H1 (cell line): Measurements from ENCODE around the gene MYOCD. TPM values are rescaled to one million over a fixed set of nuclear protein-coding genes. Genes with fewer than 3 reads are reported as not detected.

Experiments used
- CTCF ChIA-PET: fragments of 300-600 bp; sonication (Branson Sonifier 250); formaldehyde crosslinking; loops from one replicate; lab custom pipeline; 2021; ENCODE audit not compliant: partially characterized antibody; lab: Charles Lee
- POLR2A ChIA-PET: fragments of 300-600 bp; sonication (Branson Sonifier 250); formaldehyde crosslinking; loops from one replicate; lab custom pipeline; 2021; ENCODE audit warnings: inconsistent platforms; ENCODE audit not compliant: partially characterized antibody; lab: Charles Lee
- DNase-seq, 2 experiments: peaks; one replicate each; pipeline versions ENCODE4 v3.0.0 to v3.0.0-alpha.2; 2010 to 2022; ENCODE audit warnings: low spot score in 2 of 2, low read depth in 1 of 2, mixed read lengths in 1 of 2
- FAIRE-seq: peaks from 2 replicates; lab custom pipeline; 2011; peaks lifted over from hg19 to GRCh38; lab: Jason Lieb, UNC
- H2AFZ ChIP-seq: 2 replicates; pipeline ENCODE4 v1.8.1; 2012; ENCODE audit warnings: low read length, inconsistent platforms
- H2AK5ac ChIP-seq: 2 replicates; pipeline ENCODE4 v1.6.1; 2013; ENCODE audit warnings: low read depth, low read length
- H2BK120ac ChIP-seq: replicated peaks from 2 replicates; pipeline ENCODE3; 2013; ENCODE audit warnings: low read depth, low read length, inconsistent platforms
- H2BK12ac ChIP-seq: 2 replicates; pipeline ENCODE4 v1.6.1; 2013; ENCODE audit warnings: low read depth, low read length
- H2BK15ac ChIP-seq: 2 replicates; pipeline ENCODE4 v1.6.1; 2013; ENCODE audit warnings: low read length
- H2BK20ac ChIP-seq: 2 replicates; pipeline ENCODE4 v1.6.1; 2013; ENCODE audit warnings: low read length
- H2BK5ac ChIP-seq: 2 replicates; pipeline ENCODE4 v1.6.1; 2013; ENCODE audit warnings: low read depth, low read length
- H3K14ac ChIP-seq: 2 replicates; pipeline ENCODE4 v1.6.1; 2013; ENCODE audit warnings: inconsistent platforms; ENCODE audit not compliant: insufficient read length
- H3K18ac ChIP-seq: 2 replicates; pipeline ENCODE4 v1.6.1; 2013; ENCODE audit warnings: low read length; ENCODE audit errors: extremely low read depth
- H3K23ac ChIP-seq: 2 replicates; pipeline ENCODE4 v1.6.1; 2013; ENCODE audit warnings: inconsistent platforms; ENCODE audit not compliant: insufficient read length
- H3K23me2 ChIP-seq: 2 replicates; pipeline ENCODE4 v1.6.1; 2013; ENCODE audit warnings: low read depth, low read length
- H3K27ac ChIP-seq: 2 replicates; pipeline ENCODE4 v1.6.1; 2011; ENCODE audit warnings: low read depth, low read length, inconsistent platforms
- H3K27me3 ChIP-seq, 4 experiments: replicated peaks in 1 of 4; 1 replicate in 1 of 4; 2 replicates in 3 of 4; pipeline versions ENCODE4 v1.6.1 to v1.8.1; 2011 to 2013; ENCODE audit warnings: low read length in 3 of 4, mild to moderate bottlenecking in 3 of 4, inconsistent platforms in 2 of 4, mixed read lengths in 2 of 4, moderate library complexity in 1 of 4; ENCODE audit not compliant: control insufficient read depth in 3 of 4, insufficient read depth in 3 of 4; ENCODE audit errors: extremely low read depth in 1 of 4
- H3K36me3 ChIP-seq, 4 experiments: 2 replicates each; pipeline versions ENCODE4 v1.6.1 to v1.8.1; 2011 to 2013; ENCODE audit warnings: mild to moderate bottlenecking in 4 of 4, low read length in 3 of 4, moderate library complexity in 2 of 4, control low read depth in 1 of 4, inconsistent platforms in 1 of 4; ENCODE audit not compliant: insufficient read depth in 4 of 4, control insufficient read depth in 2 of 4
- H3K4ac ChIP-seq: replicated peaks from 2 replicates; pipeline ENCODE3; 2013; ENCODE audit warnings: low read length, low read depth, mixed read lengths, inconsistent platforms; ENCODE audit not compliant: insufficient read length
- H3K4me1 ChIP-seq, 4 experiments: replicated peaks in 1 of 4; 1 replicate in 1 of 4; 2 replicates in 3 of 4; pipeline versions ENCODE4 v1.6.1 to v1.8.1; 2011 to 2013; ENCODE audit warnings: low read length in 3 of 4, inconsistent platforms in 2 of 4, mixed read lengths in 1 of 4; ENCODE audit not compliant: insufficient read depth in 4 of 4, control insufficient read depth in 3 of 4
- H3K4me2 ChIP-seq, 2 experiments: 2 replicates each; pipeline versions ENCODE4 v1.6.1 to v1.8.1; 2011 to 2013; ENCODE audit warnings: low read depth in 2 of 2, low read length in 2 of 2, control low read depth in 1 of 2, inconsistent platforms in 1 of 2, mild to moderate bottlenecking in 1 of 2; ENCODE audit not compliant: insufficient read depth in 1 of 2
- H3K4me3 ChIP-seq, 4 experiments: fragments of 200-600, 300-600 bp in 1 of 4; sonication (generic), shearing (Covaris generic), sonication (Bioruptor Twin) in 1 of 4; 2 replicates each; pipeline versions ENCODE4 v1.5.1 to v1.8.1; 2011 to 2016; ENCODE audit warnings: low read length in 4 of 4, low read depth in 3 of 4, control low read depth in 2 of 4, inconsistent platforms in 2 of 4, mild to moderate bottlenecking in 2 of 4, mixed read lengths in 1 of 4, moderate library complexity in 1 of 4; ENCODE audit not compliant: insufficient read depth in 2 of 4; ENCODE audit errors: extremely low read depth in 1 of 4
- H3K56ac ChIP-seq: replicated peaks from 2 replicates; pipeline ENCODE3; 2013; ENCODE audit warnings: low read depth, mild to moderate bottlenecking, mixed read lengths, low read length, inconsistent platforms; ENCODE audit not compliant: insufficient read length
- H3K79me1 ChIP-seq: 2 replicates; pipeline ENCODE4 v1.6.1; 2013; ENCODE audit warnings: low read depth, low read length, control low read depth
- H3K79me2 ChIP-seq, 2 experiments: 2 replicates each; pipeline versions ENCODE4 v1.6.1 to v1.8.1; 2012 to 2013; ENCODE audit warnings: low read length in 2 of 2, mild to moderate bottlenecking in 2 of 2, inconsistent platforms in 1 of 2; ENCODE audit not compliant: insufficient read depth in 2 of 2, control insufficient read depth in 1 of 2
- H3K9ac ChIP-seq, 4 experiments: replicated peaks in 1 of 4; 1 replicate in 1 of 4; 2 replicates in 3 of 4; pipeline versions ENCODE4 v1.6.1 to v1.8.1; 2011 to 2013; ENCODE audit warnings: low read depth in 3 of 4, low read length in 3 of 4, control low read depth in 2 of 4, mild to moderate bottlenecking in 2 of 4, moderate library complexity in 2 of 4, inconsistent platforms in 1 of 4; ENCODE audit errors: extremely low read depth in 1 of 4
- H3K9me3 ChIP-seq, 2 experiments: 2 replicates each; pipeline versions ENCODE4 v1.6.1 to v1.8.1; 2012 to 2013; ENCODE audit warnings: mild to moderate bottlenecking in 2 of 2, moderate library complexity in 2 of 2, control low read depth in 1 of 2, inconsistent platforms in 1 of 2, low read depth in 1 of 2, low read length in 1 of 2, mixed read lengths in 1 of 2; ENCODE audit not compliant: insufficient read depth in 2 of 2
- H4K20me1 ChIP-seq, 2 experiments: replicated peaks in 1 of 2; 2 replicates each; pipeline versions ENCODE3 to v1.8.1; 2011 to 2013; ENCODE audit warnings: inconsistent platforms in 2 of 2, low read length in 2 of 2, mild to moderate bottlenecking in 1 of 2; ENCODE audit not compliant: insufficient read depth in 2 of 2, control insufficient read depth in 1 of 2
- H4K5ac ChIP-seq: 2 replicates; pipeline ENCODE4 v1.6.1; 2013; ENCODE audit warnings: low read length, low read depth, mixed read lengths, inconsistent platforms; ENCODE audit not compliant: insufficient read length
- H4K8ac ChIP-seq: 2 replicates; pipeline ENCODE4 v1.8.0; 2013; ENCODE audit warnings: mild to moderate bottlenecking, moderate library complexity, low read length, inconsistent platforms; ENCODE audit not compliant: insufficient read depth; ENCODE audit errors: extremely low read depth
- H4K91ac ChIP-seq: replicated peaks from 2 replicates; pipeline ENCODE3; 2013; ENCODE audit warnings: low read length, mixed read lengths, inconsistent platforms; ENCODE audit not compliant: insufficient read length
- RNF2 ChIP-seq: fragments of 200-900, 300-1000 bp; sonication (generic); IDR thresholded peaks from 2 replicates; pipeline ENCODE4 v1.7.1; 2016; ENCODE audit warnings: borderline replicate concordance, low read depth, mild to moderate bottlenecking, antibody characterized with exemption, low read length; ENCODE audit not compliant: poor library complexity, severe bottlenecking; ENCODE audit errors: missing control alignments
- WGBS, 2 experiments: shearing (Covaris generic) in 1 of 2; methylation state at CpG; one replicate each; pipeline versions ENCODE4 v1.1.6 to v1.1.7; 2013 to 2015; ENCODE audit warnings: low lambda C conversion rate in 2 of 2, mixed read lengths in 2 of 2, inconsistent platforms in 1 of 2, low coverage in 1 of 2, missing lambda C conversion rate in 1 of 2; ENCODE audit not compliant: insufficient replicate concordance in 2 of 2, insufficient coverage in 1 of 2, insufficient read length in 1 of 2; ENCODE audit errors: extremely low coverage in 1 of 2, missing lambda C conversion rate in 1 of 2; 5-methylcytosine and 5-hydroxymethylcytosine counted together
- polyA plus RNA-seq, 7 experiments: library from polyadenylated mRNA; depleted of rRNA in 3 of 7; stranded (reverse) in 5 of 7; unstranded in 2 of 7; fragments of >200 nt in 5 of 7; fragments of 200-250 nt in 2 of 7; gene quantifications; 1 replicate in 5 of 7; 2 replicates in 1 of 7; 4 replicates in 1 of 7; pipeline versions ENCODE4 v1.2.1 to v1.2.3, GENCODE V29; 2011 to 2013; ENCODE audit warnings: missing spikeins in 2 of 7, mixed read lengths in 2 of 7
- total RNA-seq: library from RNA; stranded (reverse); fragmentation: NEBNext Ultra II Directional; extraction: Animal tissue kit (Norgen Biotek cat#: 25700); gene quantifications from 2 replicates; pipeline ENCODE4 v1.2.1, GENCODE V29; 2021

Gene MYOCD
- total and polyA plus RNA-seq, 2 of the 8 experiments (the other 6 are each of a cell fraction or from before 2014, with no cell fraction given): 0.30 to 4.9 TPM

- 90% methylated on average over 3 of the region's 3 CpGs; no CpG with 5 or more reads in 1 of the 2 experiments for WGBS, 2 experiments
- no peak overlapping the region for H3K18ac ChIP-seq
- H4K20me1 ChIP-seq: no peaks in the 10 kb centered on the region
- no peak overlapping the region for H3K23ac ChIP-seq
- H3K79me2 ChIP-seq: no peaks in the 10 kb centered on the region
- no peak overlapping the region for H3K4me3 ChIP-seq
- H3K79me1 ChIP-seq: no peaks in the 10 kb centered on the region
- CTCF ChIA-PET: interaction anchor here (0.7 to 2.2 kb wide), 4 partner anchors 10 to 272 kb away, joined by 3 to 8 read pairs (median 7); partner anchors contain the start of gene MYOCD
- DNase-seq (no peak), FAIRE-seq (no peak)
- H3K4me2 ChIP-seq: no peak overlapping the region
- no peak overlapping the region for H2BK120ac ChIP-seq
- H2BK20ac ChIP-seq: no peak overlapping the region
- H3K23me2 ChIP-seq: no peaks in the 10 kb centered on the region; the same call in 1 of the 2 replicates
- H3K4ac ChIP-seq: no peak overlapping the region
- H3K9me3 ChIP-seq: no peaks in the 10 kb centered on the region
- no peaks in the 10 kb centered on the region for H3K27me3 ChIP-seq
- no peak overlapping the region for H4K8ac ChIP-seq
- TF ChIP-seq RNF2: no peak
- no peak overlapping the region for H2AFZ ChIP-seq
- no peak overlapping the region for H2BK15ac ChIP-seq
- no peak overlapping the region for H4K91ac ChIP-seq
- peaks cover 0 to 16% (median 5%) of the 10 kb centered on the region in 4 experiments; a peak in 4 of 7 replicates for H3K4me1 ChIP-seq
- no peak overlapping the region for H3K27ac ChIP-seq
- no peak overlapping the region for H3K56ac ChIP-seq
- H4K5ac ChIP-seq: no peak overlapping the region
- no peak overlapping the region for H2BK12ac ChIP-seq
- H3K36me3 ChIP-seq: no peaks in the 10 kb centered on the region
- H2BK5ac ChIP-seq: no peak overlapping the region
- no peak overlapping the region for H2AK5ac ChIP-seq
- POLR2A ChIA-PET: no interaction called here
- no peak overlapping the region for H3K14ac ChIP-seq
- H3K9ac ChIP-seq: no peak overlapping the region
Observed at GRCh38 chr17:12624211-12624610, 41.5 kb upstream of the MYOCD start.
